OCI-LY1 (cell line): ENCODE data around the gene MPRIP.

ENCODE experiments used
- CTCF ChIP-seq: fragments of 200-600 bp; sonication (generic), shearing (Covaris generic); IDR thresholded peaks from 2 replicates; pipeline ENCODE4 v1.5.1; 2017; ENCODE audit warnings: mild to moderate bottlenecking, antibody characterized with exemption, low read length, moderate library complexity, mixed read lengths
- EZH2 ChIP-seq: fragments of 200-600 bp; sonication (generic), shearing (Covaris generic); IDR thresholded peaks from 2 replicates; pipeline ENCODE4 v1.8.0; 2017; ENCODE audit warnings: borderline replicate concordance, mixed run types, mild to moderate bottlenecking, antibody characterized with exemption, low read length, moderate library complexity, mixed read lengths

- TF ChIP-seq CTCF = no peak
- no peak for TF ChIP-seq EZH2
These were observed 6.2 kb upstream of the MPRIP start for GRCh38 chr17:17035920-17036523.
